Activated CD4-positive, alpha-beta T cell treated with anti-CD3 and anti-CD28 coated beads for 24 hours (primary cell): Measurements from ENCODE around the gene ZNF839.
"Not testable (repeated sequence)": the region's sequence is repeated elsewhere in the genome, so short reads cannot be mapped to it uniquely, and the experiment has no call there.

Experiments used
- DNase-seq, 2 donors: peaks; one replicate each; pipeline ENCODE4 v3.0.0-alpha.2; 2020; ENCODE audit warnings: low read depth in 2 of 2

ZNF839 gene

DNA sequence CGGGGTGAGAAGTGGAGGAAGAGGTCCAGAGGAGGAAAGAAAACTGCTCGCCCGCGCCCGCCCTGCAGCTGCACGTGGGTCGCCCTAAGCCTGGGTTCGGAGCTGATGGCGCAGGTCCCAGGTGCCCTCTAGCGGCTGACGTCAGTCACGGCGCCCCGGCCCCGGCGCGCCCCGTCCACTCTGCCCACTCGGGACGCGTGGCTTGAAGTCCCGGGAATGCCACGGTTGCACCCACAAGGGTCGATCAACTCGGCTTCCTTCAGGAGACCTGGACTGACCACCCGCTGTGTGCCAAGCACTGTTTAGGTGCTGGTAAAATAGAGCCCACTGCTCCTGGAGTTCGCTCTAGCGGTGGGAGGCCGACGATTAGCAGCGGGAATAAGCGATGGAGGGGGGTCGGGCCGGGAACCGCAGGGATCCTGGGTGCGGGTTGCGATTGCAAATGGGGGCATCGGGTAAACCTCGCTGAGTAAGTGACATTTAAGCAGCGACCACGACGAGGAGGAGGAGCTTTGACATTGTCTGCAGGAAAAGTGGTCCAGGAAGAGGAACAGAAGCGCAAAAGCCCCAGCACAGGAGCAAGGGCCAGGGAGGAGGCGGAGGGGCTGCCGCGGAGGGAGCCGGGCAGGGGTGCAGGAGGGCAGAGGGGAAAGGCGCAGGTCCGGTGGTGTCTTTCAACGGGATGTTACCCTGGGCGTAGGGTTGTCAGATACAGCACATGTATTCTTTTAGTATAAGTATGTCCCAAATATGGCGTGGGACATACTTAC is 5.1 kb upstream of the ZNF839 start:
- peak; percentile 70 to 74 for DNase-seq

GRCh38 chr14:102315121-102315520 is 4.4 kb upstream of the ZNF839 start:
- no peak for DNase-seq

DNA sequence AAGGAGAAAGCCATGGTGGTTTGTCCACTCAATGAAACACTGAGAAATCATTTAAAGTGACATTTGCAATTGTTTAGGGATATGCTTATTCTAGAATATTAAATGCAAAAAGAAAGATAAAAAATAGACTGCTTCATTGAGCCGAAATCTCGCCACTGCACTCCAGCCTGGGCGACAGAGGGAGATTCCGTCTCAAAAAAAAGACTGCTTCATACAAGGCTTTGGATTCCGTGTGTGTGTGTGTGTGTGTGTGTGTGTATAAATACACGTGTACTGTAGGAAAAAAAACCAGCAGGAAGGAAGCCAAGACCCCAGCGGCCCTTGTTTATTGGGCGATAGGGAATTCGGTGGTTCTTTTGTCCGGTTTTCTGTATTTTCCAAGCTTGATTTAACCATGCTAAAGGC is 3.2 kb upstream of the ZNF839 start:
- no peak for DNase-seq

GRCh38 chr14:102316743-102317563 is 2.6 kb upstream of the ZNF839 start:
- peak; percentile 92 to 93 for DNase-seq

DNA sequence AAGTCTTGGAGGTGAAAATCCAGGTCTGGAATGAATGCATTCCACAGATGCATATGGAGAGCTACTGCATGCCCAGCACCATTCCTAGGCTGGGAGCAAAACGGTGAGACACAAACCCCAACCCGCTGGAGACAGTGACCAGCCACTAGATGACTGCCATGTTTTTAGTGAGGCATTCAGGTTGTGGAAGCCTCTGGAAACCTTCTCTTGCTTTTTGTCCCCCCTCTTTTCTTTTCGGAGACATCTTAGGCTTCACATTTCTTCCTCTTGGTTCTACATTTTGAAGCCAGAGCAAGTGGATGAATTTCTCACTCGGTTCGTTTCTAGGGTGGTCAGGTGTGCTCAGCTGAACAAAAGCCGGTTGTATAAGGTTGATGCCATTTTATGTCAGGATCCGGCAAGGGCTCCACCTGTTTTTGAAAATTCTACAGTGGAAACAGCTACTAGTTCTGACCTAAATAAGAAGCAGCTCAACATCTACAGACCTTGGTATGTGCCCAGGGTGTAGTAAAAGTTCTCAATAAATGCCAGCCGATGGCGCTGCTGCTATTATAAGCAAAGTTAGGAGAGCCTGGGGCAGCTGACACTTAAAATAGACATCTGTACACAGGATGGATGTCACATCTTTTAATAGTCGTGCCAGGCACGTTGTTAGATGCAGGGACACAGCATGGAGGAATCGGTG is 1.8 kb upstream of the ZNF839 start:
- no peak for DNase-seq

DNA sequence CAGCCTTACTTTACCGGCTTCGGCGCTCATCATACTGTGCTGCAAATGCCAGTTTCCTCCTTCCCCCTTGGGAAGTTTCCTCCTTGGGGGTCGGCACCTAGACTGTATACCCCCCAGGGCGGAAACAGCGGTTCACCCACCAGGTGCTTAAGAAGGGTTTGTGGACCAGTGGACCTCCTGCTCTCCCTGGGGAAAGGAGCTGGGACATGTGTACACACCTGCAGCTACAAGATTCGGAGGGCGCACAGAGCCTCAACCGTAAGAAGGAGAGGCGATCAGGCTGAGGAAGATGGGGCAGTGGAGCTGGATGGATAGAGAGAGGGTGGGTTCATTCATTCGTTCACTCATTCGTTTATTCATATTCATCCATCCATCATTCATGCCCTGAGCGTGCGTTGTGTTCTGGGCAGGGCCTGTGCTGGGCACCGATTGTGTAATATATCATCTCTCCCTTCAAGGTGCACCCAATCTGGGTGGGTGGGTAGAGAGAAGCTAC is 717 bp upstream of the ZNF839 start:
- DNase-seq, result no peak

GRCh38 chr14:102320033-102320660 is 601 bp downstream of the ZNF839 start:
- peak in 1 of 2 donors; percentile 19 for DNase-seq

GRCh38 chr14:102320671-102321455 is 1.3 kb downstream of the ZNF839 start:
- no peak for DNase-seq

DNA sequence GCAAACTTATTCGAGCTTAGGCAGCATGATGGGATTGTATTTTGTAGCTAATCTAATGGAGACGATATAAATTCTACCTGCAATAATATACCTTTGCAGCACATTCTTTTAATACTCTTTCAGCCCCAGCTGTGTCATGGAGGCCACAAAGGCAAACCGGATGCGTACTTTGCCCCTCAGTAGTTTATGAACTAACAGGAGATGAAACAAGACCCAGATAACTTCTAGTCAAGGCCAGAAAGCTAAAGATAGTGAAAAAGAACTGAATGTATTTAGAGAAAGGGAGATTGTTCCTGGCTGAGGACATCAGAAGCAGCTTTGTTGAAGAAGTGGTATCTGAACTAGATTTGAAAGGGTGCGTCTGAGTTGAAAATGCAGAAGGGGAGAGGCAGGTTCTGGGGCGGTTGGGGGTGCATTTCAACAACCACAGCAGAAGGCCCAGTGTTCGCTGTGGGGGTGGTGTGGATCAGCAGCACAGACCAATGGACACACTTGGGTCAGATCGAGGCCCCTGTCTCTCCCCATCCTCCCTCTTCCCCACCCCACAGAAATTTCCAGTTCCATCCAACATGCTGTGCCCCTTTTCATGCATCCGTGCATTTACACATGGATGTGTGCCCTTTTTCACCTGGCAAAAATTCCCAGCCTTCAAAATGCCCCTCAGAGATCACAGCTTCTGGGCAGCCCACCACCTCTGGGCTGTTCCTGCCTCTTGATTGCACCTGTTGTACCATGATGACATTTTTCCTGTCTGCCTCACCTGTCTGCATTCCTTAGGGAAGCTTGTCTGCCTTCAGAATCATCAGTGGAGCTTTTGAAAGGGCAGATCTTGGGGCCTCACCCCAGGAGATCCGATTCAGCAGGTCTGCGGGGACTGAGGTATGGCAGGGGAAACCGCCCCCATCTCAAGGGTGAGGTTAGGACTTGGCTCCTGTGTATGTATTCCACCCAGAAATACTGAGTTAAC is 2.2 kb downstream of the ZNF839 start:
- DNase-seq, result no peak

DNA sequence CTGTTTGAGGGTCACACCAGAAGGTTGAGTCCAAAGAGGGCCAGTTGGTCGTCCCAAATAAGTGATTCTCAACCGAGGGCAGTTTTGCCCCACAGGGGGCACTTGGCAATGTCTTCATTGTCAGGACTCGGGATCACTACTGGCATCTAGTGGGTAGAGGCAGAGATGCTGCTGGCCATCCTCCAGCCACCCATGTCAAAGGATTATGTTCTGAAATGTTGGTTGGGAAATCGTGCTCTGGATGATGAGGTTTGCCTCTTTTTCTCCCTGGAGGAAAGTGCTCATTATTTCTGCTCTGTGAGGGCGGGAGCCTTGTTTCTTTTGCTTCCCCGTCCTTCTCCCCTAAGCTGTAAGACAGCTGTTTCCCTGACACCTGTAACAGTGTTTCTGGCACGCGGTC is 3.6 kb downstream of the ZNF839 start:
- DNase-seq, result no peak

DNA sequence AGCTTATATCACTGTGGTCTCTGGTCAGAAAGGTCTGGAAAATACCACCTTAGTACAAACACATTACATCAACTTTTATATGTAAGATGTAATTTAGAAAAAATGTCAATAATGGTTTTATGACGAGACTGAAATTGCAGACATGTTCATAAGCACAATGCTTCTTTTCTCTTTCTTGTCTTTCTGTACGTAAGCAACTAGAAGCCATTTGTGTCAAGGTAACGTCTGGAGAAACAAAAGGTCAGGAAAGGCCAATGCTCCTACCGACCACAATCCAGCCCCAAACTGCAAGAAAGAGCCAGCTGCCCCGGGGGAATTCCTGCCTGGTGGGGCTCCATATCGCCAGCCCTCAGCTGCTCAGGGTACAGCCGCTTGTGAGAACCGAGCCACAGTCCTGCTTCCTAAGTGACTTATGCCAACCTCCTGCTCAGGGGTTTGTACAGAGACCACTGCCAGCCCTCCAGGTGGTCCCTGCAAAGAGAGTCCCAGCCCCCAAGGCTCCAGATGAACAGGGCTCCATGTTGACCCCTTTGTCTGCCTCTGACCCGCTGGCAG is 6.3 kb downstream of the ZNF839 start:
- DNase-seq, result no peak

- no peak for DNase-seq
These were observed 7.0 kb downstream of the ZNF839 start for GRCh38 chr14:102326583-102326982.

- DNase-seq, result not testable (repeated sequence)
These were observed 9.8 kb downstream of the ZNF839 start for GRCh38 chr14:102329381-102329780.

GRCh38 chr14:102330806-102331205 is 11.3 kb downstream of the ZNF839 start:
- no peak for DNase-seq

DNA sequence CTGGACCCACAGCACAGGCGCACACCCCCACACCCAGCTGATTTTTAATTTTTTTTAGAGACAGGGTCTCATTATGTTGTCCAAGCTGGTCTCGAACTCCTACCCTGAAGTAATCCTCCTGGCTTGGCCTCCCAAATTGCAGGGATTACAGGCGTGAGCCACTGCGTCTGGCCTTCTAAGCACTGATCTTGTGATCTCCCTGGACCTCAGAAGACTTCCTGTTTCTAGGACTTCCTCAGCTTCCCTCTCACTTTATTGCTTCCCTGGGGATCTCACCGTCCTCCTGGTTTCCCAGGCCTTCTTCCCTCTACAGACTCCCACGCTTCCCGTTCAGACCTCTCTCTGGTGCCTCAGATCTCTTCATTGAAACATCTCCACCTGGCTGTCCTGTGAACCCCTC is 13.8 kb downstream of the ZNF839 start:
- no peak for DNase-seq

GRCh38 chr14:102333795-102334705 is 14.5 kb downstream of the ZNF839 start:
- no peak for DNase-seq

GRCh38 chr14:102335163-102335562 is 15.6 kb downstream of the ZNF839 start:
- DNase-seq, result no peak

DNA sequence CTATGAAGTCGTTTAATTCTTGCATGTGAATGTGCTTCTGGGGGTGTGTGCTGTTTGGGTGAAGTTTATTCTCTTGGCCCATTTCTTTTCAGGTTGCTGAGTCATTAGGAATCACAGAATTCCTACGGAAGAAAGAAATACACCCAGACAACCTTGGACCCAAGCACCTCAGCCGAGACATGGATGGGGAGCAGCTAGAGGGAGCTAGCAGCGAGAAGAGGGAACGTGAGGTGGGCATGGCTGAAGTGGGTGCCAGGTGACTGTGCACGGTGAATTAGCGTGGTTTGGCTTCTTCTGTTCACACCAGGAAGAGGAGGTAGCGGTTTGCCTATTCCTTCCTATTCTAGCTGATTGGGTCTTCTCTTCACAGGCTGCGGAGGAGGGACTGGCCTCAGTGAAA is 19.2 kb downstream of the ZNF839 start:
- DNase-seq, result no peak
